ENCODE data around the gene SLC45A2. TPM values are rescaled to one million over a fixed set of nuclear protein-coding genes. Genes with fewer than 3 reads are reported as not detected.
A peak's percentile ranks its signal among the peaks of the same experiment; 100 is the strongest.

Gene SLC45A2
- total RNA-seq, 1 experiment from 2014 or later, result not detected

- no peaks in the 10 kb centered on the region for H3K27me3 Mint-ChIP-seq (ENCODE audit: low read depth)
- peak; percentile 93 for DNase-seq (ENCODE audit: low spot score)
- ATAC-seq, result peak; percentile 94
- H3K4me3 Mint-ChIP-seq, result peak within 1 kb of the TSS; percentile 83
- H3K4me1 Mint-ChIP-seq, result peaks cover 18% of the 10 kb centered on the region
- H3K9me3 Mint-ChIP-seq, result no peaks in the 10 kb centered on the region
- peak within 1 kb of the TSS; percentile 97 for H3K27ac Mint-ChIP-seq
- H3K36me3 Mint-ChIP-seq, result peaks cover 13% of the 10 kb centered on the region
- POLR2A ChIA-PET, result interaction anchor here (0.9 kb wide), 1 partner anchor 10 kb away, joined by 3 read pairs; no protein-coding TSS in a partner anchor
- CTCF ChIA-PET, result interaction anchor here (0.5 to 1.7 kb wide), 8 partner anchors 10 to 1569 kb away, joined by 3 to 10 read pairs (median 4); no protein-coding TSS in a partner anchor
- peak; percentile 62 for TF ChIP-seq SP1 (CRISPR knock-in tag; conservative IDR thresholded peaks at IDR 0.05)
- TF ChIP-seq ETV6 (CRISPR knock-in tag; IDR thresholded peaks at IDR 0.05), result peak; percentile 92
- no peak for TF ChIP-seq ZNF263 (CRISPR knock-in tag; IDR thresholded peaks at IDR 0.05; ENCODE audit: low read depth)
- TF ChIP-seq FOXK1 (CRISPR knock-in tag; IDR thresholded peaks at IDR 0.05), result peak; percentile 25; the same call in 1 of the 2 replicates
- TF ChIP-seq CBFB (CRISPR knock-in tag; IDR thresholded peaks at IDR 0.05; ENCODE audit: low read depth), result no peak
- TF ChIP-seq, protein P1, sequence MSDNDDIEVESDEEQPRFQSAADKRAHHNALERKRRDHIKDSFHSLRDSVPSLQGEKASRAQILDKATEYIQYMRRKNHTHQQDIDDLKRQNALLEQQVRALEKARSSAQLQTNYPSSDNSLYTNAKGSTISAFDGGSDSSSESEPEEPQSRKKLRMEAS (CRISPR knock-in tag; IDR thresholded peaks at IDR 0.05), result peak; percentile 61
- no peak for TF ChIP-seq HMGA2 (CRISPR knock-in tag; IDR thresholded peaks at IDR 0.05)
- no peak for TF ChIP-seq ZSCAN18 (CRISPR knock-in tag; IDR thresholded peaks at IDR 0.05)
- TF ChIP-seq, protein P2, sequence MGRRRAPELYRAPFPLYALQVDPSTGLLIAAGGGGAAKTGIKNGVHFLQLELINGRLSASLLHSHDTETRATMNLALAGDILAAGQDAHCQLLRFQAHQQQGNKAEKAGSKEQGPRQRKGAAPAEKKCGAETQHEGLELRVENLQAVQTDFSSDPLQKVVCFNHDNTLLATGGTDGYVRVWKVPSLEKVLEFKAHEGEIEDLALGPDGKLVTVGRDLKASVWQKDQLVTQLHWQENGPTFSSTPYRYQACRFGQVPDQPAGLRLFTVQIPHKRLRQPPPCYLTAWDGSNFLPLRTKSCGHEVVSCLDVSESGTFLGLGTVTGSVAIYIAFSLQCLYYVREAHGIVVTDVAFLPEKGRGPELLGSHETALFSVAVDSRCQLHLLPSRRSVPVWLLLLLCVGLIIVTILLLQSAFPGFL (CRISPR knock-in tag; IDR thresholded peaks at IDR 0.05; ENCODE audit: borderline replicate concordance), result no peak
- TF ChIP-seq ZBTB21 (CRISPR knock-in tag; IDR thresholded peaks at IDR 0.05; ENCODE audit: borderline replicate concordance), result no peak
- 0 out of 2 replicates have a peak, but pooled peaks have one; percentile 76 for TF ChIP-seq KAT7 (CRISPR knock-in tag; IDR thresholded peaks at IDR 0.05; ENCODE audit: borderline replicate concordance)
- TF ChIP-seq, protein P3, sequence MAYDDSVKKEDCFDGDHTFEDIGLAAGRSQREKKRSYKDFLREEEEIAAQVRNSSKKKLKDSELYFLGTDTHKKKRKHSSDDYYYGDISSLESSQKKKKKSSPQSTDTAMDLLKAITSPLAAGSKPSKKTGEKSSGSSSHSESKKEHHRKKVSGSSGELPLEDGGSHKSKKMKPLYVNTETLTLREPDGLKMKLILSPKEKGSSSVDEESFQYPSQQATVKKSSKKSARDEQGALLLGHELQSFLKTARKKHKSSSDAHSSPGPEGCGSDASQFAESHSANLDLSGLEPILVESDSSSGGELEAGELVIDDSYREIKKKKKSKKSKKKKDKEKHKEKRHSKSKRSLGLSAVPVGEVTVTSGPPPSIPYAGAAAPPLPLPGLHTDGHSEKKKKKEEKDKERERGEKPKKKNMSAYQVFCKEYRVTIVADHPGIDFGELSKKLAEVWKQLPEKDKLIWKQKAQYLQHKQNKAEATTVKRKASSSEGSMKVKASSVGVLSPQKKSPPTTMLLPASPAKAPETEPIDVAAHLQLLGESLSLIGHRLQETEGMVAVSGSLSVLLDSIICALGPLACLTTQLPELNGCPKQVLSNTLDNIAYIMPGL (CRISPR knock-in tag; IDR thresholded peaks at IDR 0.05), result peak; percentile 78; the same call in 1 of the 2 replicates
- no peak for TF ChIP-seq SOX15 (CRISPR knock-in tag; IDR thresholded peaks at IDR 0.05)
- no peak for TF ChIP-seq SMAD3 (CRISPR knock-in tag; IDR thresholded peaks at IDR 0.05; ENCODE audit: borderline replicate concordance)
- 0 out of 2 replicates have a peak, but pooled peaks have one; percentile 57 for TF ChIP-seq NFATC4 (CRISPR knock-in tag; IDR thresholded peaks at IDR 0.05)
- TF ChIP-seq FOXP4 (CRISPR knock-in tag; IDR thresholded peaks at IDR 0.05), result no peak; the same call in 1 of the 2 replicates
- no peak for TF ChIP-seq CTCF (IDR thresholded peaks at IDR 0.05)
- no peak for TF ChIP-seq ZNF671 (CRISPR knock-in tag; IDR thresholded peaks at IDR 0.05)
- TF ChIP-seq PRRX2 (CRISPR knock-in tag; IDR thresholded peaks at IDR 0.05), result no peak
- no peak; the same call in 1 of the 2 replicates for TF ChIP-seq ESRRA (CRISPR knock-in tag; IDR thresholded peaks at IDR 0.05; ENCODE audit: borderline replicate concordance)
- no peak for TF ChIP-seq MXD4 (CRISPR knock-in tag; IDR thresholded peaks at IDR 0.05; ENCODE audit: borderline replicate concordance)
- peak; percentile 16; the same call in 1 of the 2 replicates for TF ChIP-seq NFE2L1 (CRISPR knock-in tag; IDR thresholded peaks at IDR 0.05)
- TF ChIP-seq PRDM15 (CRISPR knock-in tag; IDR thresholded peaks at IDR 0.05), result 0 out of 2 replicates have a peak, but pooled peaks have one; percentile 6
Observed at GRCh38 chr5:34007621-34008600, 23.4 kb upstream of the SLC45A2 start, which contains the start of gene AMACR. Gene AMACR, minus strand, starts transcription at chr5:34008050. Its CDS starts 31 bp downstream, at chr5:34008019.

All from WTC11 (cell line).